IPS-NIHi11 (cell line): Measurements from ENCODE around the gene FSHB.
"Not testable (repeated sequence)": the region's sequence is repeated elsewhere in the genome, so short reads cannot be mapped to it uniquely, and the experiment has no call there.

Source experiments
- DNase-seq: peaks from one replicate; pipeline ENCODE4 v3.0.0; 2012; ENCODE audit warnings: mixed read lengths, low spot score

Gene FSHB

GRCh38 chr11:30268638-30269037 is 37.8 kb downstream of the FSHB start:
- not testable (repeated sequence) for DNase-seq

GRCh38 chr11:30270671-30271070 is 39.9 kb downstream of the FSHB start:
- no peak for DNase-seq

- DNase-seq: no peak
These were observed 46.4 kb downstream of the FSHB start for GRCh38 chr11:30277176-30277575.

GRCh38 chr11:30279796-30280195 is 49.0 kb downstream of the FSHB start:
- no peak for DNase-seq

GRCh38 chr11:30281476-30282288 is 50.9 kb downstream of the FSHB start:
- no peak for DNase-seq

- no peak for DNase-seq
These were observed 51.4 kb downstream of the FSHB start for GRCh38 chr11:30282289-30282631.
